SK-N-SH (cell line): ENCODE measurements around the gene GNB2. TPM values are rescaled to one million over a fixed set of nuclear protein-coding genes. Genes with fewer than 3 reads are reported as not detected.

Experiments used
- CTCF ChIA-PET: fragments of 300-600, 350-600 bp; formaldehyde crosslinking; extraction: SDS; loops from one replicate; lab custom pipeline; 2021; lab: Yijun Ruan, JAX
- POLR2A ChIA-PET: fragments of 350-600 bp; sonication (Branson Sonifier 250); formaldehyde crosslinking; extraction: SDS; loops from one replicate; lab custom pipeline; 2020; ENCODE audit warnings: antibody characterized with exemption, inconsistent platforms; lab: Yijun Ruan, JAX
- DNase-seq: peaks from one replicate; pipeline ENCODE4 v3.0.0; 2012
- H2AFZ ChIP-seq: fragments of 200-600 bp; sonication (generic); 2 replicates; pipeline ENCODE4 v1.8.1; 2016; ENCODE audit warnings: antibody characterized with exemption, mild to moderate bottlenecking, low read depth
- H3F3A ChIP-seq: fragments of 200-600 bp; sonication (generic); replicated peaks from 2 replicates; pipeline ENCODE3; 2016; ENCODE audit warnings: antibody characterized with exemption, mild to moderate bottlenecking; ENCODE audit not compliant: insufficient read depth
- H3K27ac ChIP-seq, 2 experiments: fragments of 200-500 bp in 1 of 2; fragments of 200-600 bp in 1 of 2; sonication (Bioruptor generic) in 1 of 2; sonication (generic), shearing (Covaris generic) in 1 of 2; 2 replicates each; pipeline versions ENCODE4 v1.5.1 to v1.6.1; 2014 to 2016; ENCODE audit warnings: low read depth in 2 of 2, inconsistent platforms in 1 of 2, low read length in 1 of 2, mild to moderate bottlenecking in 1 of 2, mixed read lengths in 1 of 2
- H3K27me3 ChIP-seq: fragments of 200-600 bp; sonication (generic), shearing (Covaris generic); 2 replicates; pipeline ENCODE4 v1.6.1; 2016; ENCODE audit warnings: mixed run types; ENCODE audit not compliant: insufficient read depth
- H3K36me3 ChIP-seq, 2 experiments: fragments of 200-500 bp in 1 of 2; fragments of 200-600 bp in 1 of 2; sonication (Bioruptor generic) in 1 of 2; sonication (generic) in 1 of 2; replicated peaks in 1 of 2; 2 replicates each; pipeline versions ENCODE3 to v1.5.1; 2014 to 2016; ENCODE audit warnings: low read length in 1 of 2, mild to moderate bottlenecking in 1 of 2; ENCODE audit not compliant: insufficient read depth in 2 of 2, control insufficient read depth in 1 of 2
- H3K4me1 ChIP-seq, 2 experiments: fragments of 200-500 bp in 1 of 2; fragments of 200-600 bp in 1 of 2; sonication (Bioruptor generic) in 1 of 2; sonication (generic), shearing (Covaris generic) in 1 of 2; 2 replicates each; pipeline versions ENCODE4 v1.5.1 to v1.6.1; 2014 to 2016; ENCODE audit warnings: low read depth in 1 of 2, low read length in 1 of 2, mixed run types in 1 of 2; ENCODE audit not compliant: insufficient read depth in 2 of 2, control insufficient read depth in 1 of 2
- H3K4me2 ChIP-seq: fragments of 200-600 bp; sonication (generic), shearing (Covaris generic); 2 replicates; pipeline ENCODE4 v1.6.1; 2017; ENCODE audit warnings: mixed run types
- H3K4me3 ChIP-seq, 2 experiments: fragments of 200-500 bp in 1 of 2; fragments of 200-600 bp in 1 of 2; sonication (Bioruptor generic) in 1 of 2; sonication (generic), shearing (Covaris generic) in 1 of 2; 2 replicates each; pipeline versions ENCODE4 v1.5.1 to v1.8.1; 2014 to 2016; ENCODE audit warnings: low read depth in 2 of 2, inconsistent platforms in 1 of 2, low read length in 1 of 2, mild to moderate bottlenecking in 1 of 2, mixed read lengths in 1 of 2, moderate library complexity in 1 of 2
- H3K79me2 ChIP-seq: fragments of 200-600 bp; sonication (generic); 2 replicates; pipeline ENCODE4 v1.8.1; 2017; ENCODE audit warnings: mild to moderate bottlenecking; ENCODE audit not compliant: insufficient read depth
- H3K9ac ChIP-seq: fragments of 200-600 bp; sonication (generic); 2 replicates; pipeline ENCODE4 v1.6.1; 2017; ENCODE audit warnings: mixed run types
- H3K9me2 ChIP-seq: fragments of 200-600 bp; sonication (generic); 2 replicates; pipeline ENCODE4 v1.6.1; 2017; ENCODE audit warnings: mixed run types
- H3K9me3 ChIP-seq: fragments of 200-600 bp; sonication (generic); 2 replicates; pipeline ENCODE4 v1.6.1; 2017; ENCODE audit warnings: mixed run types, mild to moderate bottlenecking, moderate library complexity
- H4K20me1 ChIP-seq: fragments of 200-600 bp; sonication (generic); 2 replicates; pipeline ENCODE4 v1.6.1; 2017; ENCODE audit warnings: mild to moderate bottlenecking, mixed run types; ENCODE audit not compliant: insufficient read depth
- CHD2 ChIP-seq: fragments of 150-350 bp; IDR thresholded peaks from 2 replicates; pipeline ENCODE4 v1.6.1; 2018; ENCODE audit warnings: low read length; ENCODE audit not compliant: partially characterized antibody
- ELF1 ChIP-seq: IDR thresholded peaks from 2 replicates; pipeline ENCODE4 v1.4.0; 2012
- EP300 ChIP-seq, 2 experiments: IDR thresholded peaks; 2 replicates each; pipeline versions ENCODE4 v1.4.0 to v1.6.1; 2012; ENCODE audit warnings: borderline replicate concordance in 1 of 2, low read depth in 1 of 2, low read length in 1 of 2
- FOXM1 ChIP-seq: IDR thresholded peaks from 2 replicates; pipeline ENCODE4 v1.4.0; 2012; ENCODE audit warnings: low read depth, mild to moderate bottlenecking
- GABPA ChIP-seq: IDR thresholded peaks from 2 replicates; pipeline ENCODE4 v1.4.0; 2012; ENCODE audit warnings: low read depth, mild to moderate bottlenecking
- MXI1 ChIP-seq: IDR thresholded peaks from 2 replicates; pipeline ENCODE4 v1.6.1; 2012; ENCODE audit warnings: mild to moderate bottlenecking, low read depth, low read length, improper control_type of control experiment
- NFIC ChIP-seq: IDR thresholded peaks from 2 replicates; pipeline ENCODE4 v1.4.0; 2012; ENCODE audit warnings: borderline replicate concordance
- NRF1 ChIP-seq: IDR thresholded peaks from 2 replicates; pipeline ENCODE4 v1.6.1; 2012; ENCODE audit warnings: low read depth, mild to moderate bottlenecking, low read length
- RAD21 ChIP-seq: IDR thresholded peaks from 2 replicates; pipeline ENCODE4 v1.6.1; 2012; ENCODE audit warnings: mild to moderate bottlenecking, low read length
- RCOR1 ChIP-seq: fragments of 150-350 bp; IDR thresholded peaks from 2 replicates; pipeline ENCODE4 v1.6.1; 2017; ENCODE audit warnings: antibody characterized with exemption, low read length
- RXRA ChIP-seq: IDR thresholded peaks from 2 replicates; pipeline ENCODE4 v1.4.0; 2012; ENCODE audit warnings: low read depth, mild to moderate bottlenecking, borderline replicate concordance
- TCF12 ChIP-seq: IDR thresholded peaks from 2 replicates; pipeline ENCODE4 v1.4.0; 2012
- TEAD4 ChIP-seq: IDR thresholded peaks from 2 replicates; pipeline ENCODE4 v1.4.0; 2012; ENCODE audit warnings: mild to moderate bottlenecking, borderline replicate concordance; ENCODE audit not compliant: insufficient read depth
- WGBS: methylation state at CpG from one replicate; pipeline ENCODE4 v1.1.6; 2017; ENCODE audit warnings: low lambda C conversion rate; 5-methylcytosine and 5-hydroxymethylcytosine counted together
- polyA plus RNA-seq, 3 experiments: library from polyadenylated mRNA; depleted of rRNA; stranded (reverse); fragments of >200 nt; gene quantifications; 2 replicates each; pipeline ENCODE4 v1.2.3, GENCODE V29; 2012
- TF ChIP-seq, protein P1 (sequence below): IDR thresholded peaks from 2 replicates; pipeline ENCODE4 v1.4.0; 2012; ENCODE audit warnings: low read depth
- TF ChIP-seq, protein P2 (sequence below): IDR thresholded peaks from 2 replicates; pipeline ENCODE4 v1.4.0; 2012; ENCODE audit warnings: low read depth, borderline replicate concordance
- TF ChIP-seq, protein P3 (sequence below): IDR thresholded peaks from 2 replicates; pipeline ENCODE4 v1.4.0; 2012; ENCODE audit warnings: low read depth, borderline replicate concordance

Gene GNB2
- polyA plus RNA-seq, 1 of the 3 experiments (the other 2 are of a cell fraction), result 398 TPM

- POLR2A ChIA-PET, result no interaction called here
- no peaks in the 10 kb centered on the region for H3K9me2 ChIP-seq
- CTCF ChIA-PET, result interaction anchor here (1.0 to 3.5 kb wide), 8 partner anchors 8 to 203 kb away, joined by 3 to 23 read pairs (median 4); partner anchors contain the start of genes GIGYF1 and POP7
These were observed 12.1 kb downstream of the GNB2 start for GRCh38 chr7:100685631-100686145.

GRCh38 chr7:100686201-100686821, 12.8 kb downstream of the GNB2 start:
- peaks cover 15% of the 10 kb centered on the region for H3F3A ChIP-seq
- WGBS, result 95% methylated on average over 33 of the region's 33 CpGs
- H4K20me1 ChIP-seq, result peaks cover 41% of the 10 kb centered on the region
- peaks cover 2 to 6% of the 10 kb centered on the region in 2 experiments; a peak in 1 of 4 replicates for H3K4me1 ChIP-seq
- no peak for TF ChIP-seq TCF12
- no peak for TF ChIP-seq EP300 (IDR thresholded peaks at IDR 0.05; ENCODE audit: borderline replicate concordance in 1 of 2, low read depth in 1 of 2, low read length in 1 of 2)
- no peak for TF ChIP-seq TEAD4
- TF ChIP-seq, protein P1, sequence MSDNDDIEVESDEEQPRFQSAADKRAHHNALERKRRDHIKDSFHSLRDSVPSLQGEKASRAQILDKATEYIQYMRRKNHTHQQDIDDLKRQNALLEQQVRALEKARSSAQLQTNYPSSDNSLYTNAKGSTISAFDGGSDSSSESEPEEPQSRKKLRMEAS, result no peak
- no peak for TF ChIP-seq NFIC
- TF ChIP-seq MXI1, result no peak
- TF ChIP-seq, protein P2, sequence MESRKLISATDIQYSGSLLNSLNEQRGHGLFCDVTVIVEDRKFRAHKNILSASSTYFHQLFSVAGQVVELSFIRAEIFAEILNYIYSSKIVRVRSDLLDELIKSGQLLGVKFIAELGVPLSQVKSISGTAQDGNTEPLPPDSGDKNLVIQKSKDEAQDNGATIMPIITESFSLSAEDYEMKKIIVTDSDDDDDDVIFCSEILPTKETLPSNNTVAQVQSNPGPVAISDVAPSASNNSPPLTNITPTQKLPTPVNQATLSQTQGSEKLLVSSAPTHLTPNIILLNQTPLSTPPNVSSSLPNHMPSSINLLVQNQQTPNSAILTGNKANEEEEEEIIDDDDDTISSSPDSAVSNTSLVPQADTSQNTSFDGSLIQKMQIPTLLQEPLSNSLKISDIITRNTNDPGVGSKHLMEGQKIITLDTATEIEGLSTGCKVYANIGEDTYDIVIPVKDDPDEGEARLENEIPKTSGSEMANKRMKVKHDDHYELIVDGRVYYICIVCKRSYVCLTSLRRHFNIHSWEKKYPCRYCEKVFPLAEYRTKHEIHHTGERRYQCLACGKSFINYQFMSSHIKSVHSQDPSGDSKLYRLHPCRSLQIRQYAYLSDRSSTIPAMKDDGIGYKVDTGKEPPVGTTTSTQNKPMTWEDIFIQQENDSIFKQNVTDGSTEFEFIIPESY, result no peak
- TF ChIP-seq, all 33 proteins: peak for 0
- H3K9ac ChIP-seq, result no peak overlapping the region
- H3K27ac ChIP-seq, result no peak overlapping the region; a peak in 1 of 4 replicates
- peaks cover 20 to 81% of the 10 kb centered on the region in 2 experiments for H3K36me3 ChIP-seq
- H3K9me2 ChIP-seq, result no peaks in the 10 kb centered on the region
- no peak overlapping the region for H2AFZ ChIP-seq
- H3K27me3 ChIP-seq, result no peaks in the 10 kb centered on the region
- H3K79me2 ChIP-seq, result peaks cover 32% of the 10 kb centered on the region
- ChIA-PET POLR2A (no interaction called here), CTCF (interaction anchor here (1.0 to 3.5 kb wide), 5 partner anchors 12 to 204 kb away, joined by 3 to 23 read pairs (median 4); partner anchors contain the start of gene POP7)
- H3K4me2 ChIP-seq, result no peak overlapping the region
- no peak overlapping the region for H3K4me3 ChIP-seq
- no peaks in the 10 kb centered on the region for H3K9me3 ChIP-seq
- peak; percentile 41 for DNase-seq

More at GRCh38 chr7:100685631-100686145, 12.1 kb downstream of the GNB2 start:
- H3K4me1 ChIP-seq, result no peaks in the 10 kb centered on the region; a peak in 1 of 4 replicates
- peaks cover 20% of the 10 kb centered on the region for H3F3A ChIP-seq
- WGBS, result 91% methylated on average over 17 of the region's 17 CpGs
- H3K36me3 ChIP-seq, result peaks cover 21 to 86% of the 10 kb centered on the region in 2 experiments
- H3K9ac ChIP-seq, result no peak overlapping the region
- DNase-seq, result no peak
- TF ChIP-seq NRF1, result no peak
- TF ChIP-seq, protein P1, result no peak
- no peak for TF ChIP-seq FOXM1
- TF ChIP-seq CHD2, result no peak
- no peak for TF ChIP-seq ELF1
- TF ChIP-seq RAD21, result no peak
- TF ChIP-seq RXRA, result no peak
- no peak for TF ChIP-seq RCOR1
- TF ChIP-seq, protein P3, sequence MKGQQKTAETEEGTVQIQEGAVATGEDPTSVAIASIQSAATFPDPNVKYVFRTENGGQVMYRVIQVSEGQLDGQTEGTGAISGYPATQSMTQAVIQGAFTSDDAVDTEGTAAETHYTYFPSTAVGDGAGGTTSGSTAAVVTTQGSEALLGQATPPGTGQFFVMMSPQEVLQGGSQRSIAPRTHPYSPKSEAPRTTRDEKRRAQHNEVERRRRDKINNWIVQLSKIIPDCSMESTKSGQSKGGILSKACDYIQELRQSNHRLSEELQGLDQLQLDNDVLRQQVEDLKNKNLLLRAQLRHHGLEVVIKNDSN, result no peak
- TF ChIP-seq, protein P2, result no peak
- TF ChIP-seq GABPA, result no peak
- no peak overlapping the region for H3K4me2 ChIP-seq
- H3K4me3 ChIP-seq, result no peak overlapping the region
- no peak overlapping the region for H2AFZ ChIP-seq
- no peak overlapping the region for H3K27ac ChIP-seq
- H3K9me3 ChIP-seq, result no peaks in the 10 kb centered on the region
- peaks cover 26% of the 10 kb centered on the region for H3K79me2 ChIP-seq
- no peaks in the 10 kb centered on the region for H3K27me3 ChIP-seq
- peaks cover 35% of the 10 kb centered on the region for H4K20me1 ChIP-seq
